ENCODE measurements around the gene PTPN11.

Gene PTPN11

DNA sequence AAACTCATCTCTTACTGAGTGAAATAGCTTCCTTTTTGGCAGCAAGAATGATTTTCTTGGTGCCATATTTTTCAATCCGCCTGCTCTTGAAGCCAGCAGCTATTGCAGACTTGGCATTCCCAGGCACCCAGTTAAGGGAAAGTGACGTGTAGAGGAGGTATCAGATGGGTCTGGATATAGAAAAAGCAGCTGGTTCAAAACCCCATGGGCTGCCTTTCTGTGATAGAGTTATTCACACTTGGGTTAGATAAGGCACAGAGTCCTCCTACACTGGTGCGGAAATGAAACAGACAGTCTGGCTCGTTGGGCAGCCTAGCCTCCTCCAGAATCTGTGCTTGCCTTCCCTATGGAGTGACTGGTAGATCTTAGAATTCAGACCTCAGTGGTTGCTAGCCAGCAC is 62.2 kb downstream of the PTPN11 start:
- Histone ChIP-seq H3K23ac (ENCODE audit: low read length) (no peak overlapping the region), H3K9me3 (ENCODE audit: insufficient read depth, low read depth, low read length) (peaks cover 2% of the 10 kb centered on the region), H3K9ac (ENCODE audit: low read length) (no peak overlapping the region), H2AFZ (ENCODE audit: insufficient read depth, low read length, poor library complexity) (no peak overlapping the region), H4K8ac (ENCODE audit: low read depth, low read length) (no peak overlapping the region), H3K79me1 (ENCODE audit: low read length) (no peaks in the 10 kb centered on the region), H3K4me2 (ENCODE audit: low read length) (no peak overlapping the region), H3K14ac (ENCODE audit: low read length) (no peak overlapping the region), H3K36me3 (ENCODE audit: control insufficient read depth in 1 of 2, insufficient read depth in 2 of 2, low read length in 2 of 2) (peaks cover 27 to 49% of the 10 kb centered on the region in 2 experiments), H2BK5ac (ENCODE audit: low read depth, low read length, poor library complexity) (no peak overlapping the region), H4K91ac (ENCODE audit: low read depth, low read length) (no peak overlapping the region), H4K12ac (ENCODE audit: low read depth, low read length) (no peak overlapping the region), H3K4ac (ENCODE audit: low read depth, low read length) (no peak overlapping the region), H2BK12ac (ENCODE audit: low read length) (no peak overlapping the region), H3K4me3 (ENCODE audit: low read depth, low read length) (no peak overlapping the region), H3K27ac (ENCODE audit: low read depth, low read length) (no peak overlapping the region), H2BK120ac (ENCODE audit: insufficient read depth, low read length, poor library complexity) (no peak overlapping the region), H2AK5ac (ENCODE audit: low read length) (no peak overlapping the region), H3K79me2 (ENCODE audit: control insufficient read depth, insufficient read depth, low read length, poor library complexity) (no peaks in the 10 kb centered on the region), H3K18ac (ENCODE audit: low read length) (no peak overlapping the region), H3K4me1 (ENCODE audit: control insufficient read depth in 1 of 2, insufficient read depth in 2 of 2, low read length in 2 of 2) (no peaks in the 10 kb centered on the region), H3K27me3 (ENCODE audit: insufficient read depth, low read length) (no peaks in the 10 kb centered on the region)
- no peak for DNase-seq
- WGBS (ENCODE audit: extremely low coverage, insufficient coverage, insufficient read length): no CpG with 5 or more reads among the region's 4 CpGs

DNA sequence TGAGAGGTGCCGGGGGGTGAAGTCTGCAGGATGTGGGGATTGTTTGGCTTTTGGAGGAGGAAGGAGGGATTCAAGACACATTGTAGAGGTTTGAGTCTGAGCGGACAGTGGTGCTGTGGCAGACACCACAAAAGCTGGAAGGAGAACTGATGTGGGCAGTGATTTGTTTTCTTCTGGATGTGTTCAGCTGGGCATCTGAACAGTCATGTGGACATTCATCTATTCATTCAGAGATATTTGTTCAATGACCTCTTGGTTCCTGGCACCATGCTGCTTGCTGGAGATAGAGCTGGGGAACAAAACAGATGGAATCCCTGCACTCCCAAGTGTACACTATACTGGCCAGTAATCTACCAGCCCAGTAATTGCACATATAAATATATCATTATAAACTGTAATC is 64.0 kb downstream of the PTPN11 start:
- H3K79me1 ChIP-seq (ENCODE audit: low read length): no peaks in the 10 kb centered on the region
- H4K8ac ChIP-seq (ENCODE audit: low read depth, low read length): no peak overlapping the region
- H2BK120ac ChIP-seq (ENCODE audit: insufficient read depth, low read length, poor library complexity): no peak overlapping the region
- peaks cover 2% of the 10 kb centered on the region for H3K9me3 ChIP-seq (ENCODE audit: insufficient read depth, low read depth, low read length)
- H3K27ac ChIP-seq (ENCODE audit: low read depth, low read length): no peak overlapping the region
- WGBS (ENCODE audit: extremely low coverage, insufficient coverage, insufficient read length): no CpG with 5 or more reads among the region's 2 CpGs
- no peak overlapping the region for H2BK5ac ChIP-seq (ENCODE audit: low read depth, low read length, poor library complexity)
- H3K4me3 ChIP-seq (ENCODE audit: low read depth, low read length): no peak overlapping the region
- H3K79me2 ChIP-seq (ENCODE audit: control insufficient read depth, insufficient read depth, low read length, poor library complexity): no peaks in the 10 kb centered on the region
- no peak overlapping the region for H4K12ac ChIP-seq (ENCODE audit: low read depth, low read length)
- H3K4ac ChIP-seq (ENCODE audit: low read depth, low read length): no peak overlapping the region
- no peak overlapping the region for H3K18ac ChIP-seq (ENCODE audit: low read length)
- no peak overlapping the region for H3K4me2 ChIP-seq (ENCODE audit: low read length)
- H4K91ac ChIP-seq (ENCODE audit: low read depth, low read length): no peak overlapping the region
- H3K23ac ChIP-seq (ENCODE audit: low read length): no peak overlapping the region
- no peak overlapping the region for H3K9ac ChIP-seq (ENCODE audit: low read length)
- no peak overlapping the region for H2AK5ac ChIP-seq (ENCODE audit: low read length)
- no peaks in the 10 kb centered on the region for H3K4me1 ChIP-seq (ENCODE audit: control insufficient read depth in 1 of 2, insufficient read depth in 2 of 2, low read length in 2 of 2)
- H3K27me3 ChIP-seq (ENCODE audit: insufficient read depth, low read length): no peaks in the 10 kb centered on the region
- H2AFZ ChIP-seq (ENCODE audit: insufficient read depth, low read length, poor library complexity): no peak overlapping the region
- peaks cover 31 to 59% of the 10 kb centered on the region in 2 experiments for H3K36me3 ChIP-seq (ENCODE audit: control insufficient read depth in 1 of 2, insufficient read depth in 2 of 2, low read length in 2 of 2)
- H3K14ac ChIP-seq (ENCODE audit: low read length): no peak overlapping the region
- no peak for DNase-seq
- H2BK12ac ChIP-seq (ENCODE audit: low read length): no peak overlapping the region

DNA sequence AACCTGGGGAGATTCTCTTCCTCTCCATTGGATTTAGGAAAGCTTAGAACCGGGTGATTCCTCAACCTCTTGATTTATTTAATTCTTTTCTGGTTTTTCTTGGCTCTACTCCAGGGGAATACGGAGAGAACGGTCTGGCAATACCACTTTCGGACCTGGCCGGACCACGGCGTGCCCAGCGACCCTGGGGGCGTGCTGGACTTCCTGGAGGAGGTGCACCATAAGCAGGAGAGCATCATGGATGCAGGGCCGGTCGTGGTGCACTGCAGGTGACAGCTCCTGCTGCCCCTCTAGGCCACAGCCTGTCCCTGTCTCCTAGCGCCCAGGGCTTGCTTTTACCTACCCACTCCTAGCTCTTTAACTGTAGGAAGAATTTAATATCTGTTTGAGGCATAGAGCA is 67.6 kb downstream of the PTPN11 start:
- Histone ChIP-seq H3K79me1 (ENCODE audit: low read length) (no peaks in the 10 kb centered on the region), H2AK5ac (ENCODE audit: low read length) (no peak overlapping the region), H4K12ac (ENCODE audit: low read depth, low read length) (no peak overlapping the region), H4K8ac (ENCODE audit: low read depth, low read length) (no peak overlapping the region), H2BK5ac (ENCODE audit: low read depth, low read length, poor library complexity) (no peak overlapping the region), H2BK12ac (ENCODE audit: low read length) (no peak overlapping the region), H3K4ac (ENCODE audit: low read depth, low read length) (no peak overlapping the region), H3K27ac (ENCODE audit: low read depth, low read length) (no peak overlapping the region), H3K9me3 (ENCODE audit: insufficient read depth, low read depth, low read length) (peaks cover 2% of the 10 kb centered on the region), H3K9ac (ENCODE audit: low read length) (no peak overlapping the region), H3K4me2 (ENCODE audit: low read length) (no peak overlapping the region), H2BK120ac (ENCODE audit: insufficient read depth, low read length, poor library complexity) (no peak overlapping the region), H4K91ac (ENCODE audit: low read depth, low read length) (no peak overlapping the region), H3K23ac (ENCODE audit: low read length) (no peak overlapping the region), H3K4me3 (ENCODE audit: low read depth, low read length) (no peak overlapping the region), H3K18ac (ENCODE audit: low read length) (no peak overlapping the region), H3K14ac (ENCODE audit: low read length) (no peak overlapping the region), H2AFZ (ENCODE audit: insufficient read depth, low read length, poor library complexity) (no peak overlapping the region), H3K27me3 (ENCODE audit: insufficient read depth, low read length) (no peaks in the 10 kb centered on the region), H3K36me3 (ENCODE audit: control insufficient read depth in 1 of 2, insufficient read depth in 2 of 2, low read length in 2 of 2) (peaks cover 41 to 65% of the 10 kb centered on the region in 2 experiments), H3K4me1 (ENCODE audit: control insufficient read depth in 1 of 2, insufficient read depth in 2 of 2, low read length in 2 of 2) (no peaks in the 10 kb centered on the region), H3K79me2 (ENCODE audit: control insufficient read depth, insufficient read depth, low read length, poor library complexity) (no peaks in the 10 kb centered on the region)
- WGBS (ENCODE audit: extremely low coverage, insufficient coverage, insufficient read length): no CpG with 5 or more reads among the region's 12 CpGs
- no peak for DNase-seq

DNA sequence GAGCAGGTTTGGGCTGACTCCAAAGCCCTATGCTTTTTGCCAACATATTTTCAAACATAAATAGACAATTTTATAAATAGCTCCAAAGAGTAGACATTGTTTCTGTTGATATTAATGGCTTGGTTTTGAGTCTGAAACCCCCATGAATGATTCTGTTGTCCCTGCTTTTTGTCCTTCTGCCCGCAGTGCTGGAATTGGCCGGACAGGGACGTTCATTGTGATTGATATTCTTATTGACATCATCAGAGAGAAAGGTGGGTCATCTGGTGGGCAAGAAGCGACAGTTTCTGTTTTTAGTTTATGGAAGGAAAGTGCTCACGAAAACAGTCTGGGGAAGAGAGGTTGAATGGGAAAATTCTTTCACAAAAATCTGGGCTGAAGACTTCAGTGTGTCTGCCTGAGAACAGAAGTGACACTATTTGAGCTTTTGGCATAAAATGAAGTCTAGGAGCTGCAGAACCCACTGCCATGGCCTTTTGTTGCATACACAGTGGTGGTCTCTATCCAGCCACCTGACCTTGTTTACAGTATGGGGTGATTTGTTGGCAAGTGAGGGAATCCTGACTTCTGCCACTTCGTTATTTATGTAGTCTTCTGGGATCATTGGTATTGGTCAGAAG is 69.6 kb downstream of the PTPN11 start:
- H3K36me3 ChIP-seq (ENCODE audit: control insufficient read depth in 1 of 2, insufficient read depth in 2 of 2, low read length in 2 of 2): peaks cover 42 to 56% of the 10 kb centered on the region in 2 experiments
- H4K8ac ChIP-seq (ENCODE audit: low read depth, low read length): no peak overlapping the region
- H3K9me3 ChIP-seq (ENCODE audit: insufficient read depth, low read depth, low read length): no peaks in the 10 kb centered on the region
- H3K14ac ChIP-seq (ENCODE audit: low read length): no peak overlapping the region
- no peak overlapping the region for H2BK120ac ChIP-seq (ENCODE audit: insufficient read depth, low read length, poor library complexity)
- no peak overlapping the region for H2BK12ac ChIP-seq (ENCODE audit: low read length)
- no peak overlapping the region for H3K4me3 ChIP-seq (ENCODE audit: low read depth, low read length)
- H3K79me1 ChIP-seq (ENCODE audit: low read length): no peaks in the 10 kb centered on the region
- no CpG with 5 or more reads among the region's 6 CpGs for WGBS (ENCODE audit: extremely low coverage, insufficient coverage, insufficient read length)
- no peak overlapping the region for H3K4me2 ChIP-seq (ENCODE audit: low read length)
- no peaks in the 10 kb centered on the region for H3K79me2 ChIP-seq (ENCODE audit: control insufficient read depth, insufficient read depth, low read length, poor library complexity)
- H3K27me3 ChIP-seq (ENCODE audit: insufficient read depth, low read length): no peaks in the 10 kb centered on the region
- no peak overlapping the region for H4K91ac ChIP-seq (ENCODE audit: low read depth, low read length)
- H2AFZ ChIP-seq (ENCODE audit: insufficient read depth, low read length, poor library complexity): no peak overlapping the region
- no peak overlapping the region for H3K18ac ChIP-seq (ENCODE audit: low read length)
- no peak overlapping the region for H2AK5ac ChIP-seq (ENCODE audit: low read length)
- DNase-seq: no peak
- no peak overlapping the region for H2BK5ac ChIP-seq (ENCODE audit: low read depth, low read length, poor library complexity)
- H3K23ac ChIP-seq (ENCODE audit: low read length): no peak overlapping the region
- H3K9ac ChIP-seq (ENCODE audit: low read length): no peak overlapping the region
- H3K27ac ChIP-seq (ENCODE audit: low read depth, low read length): no peak overlapping the region
- no peak overlapping the region for H4K12ac ChIP-seq (ENCODE audit: low read depth, low read length)
- H3K4me1 ChIP-seq (ENCODE audit: control insufficient read depth in 1 of 2, insufficient read depth in 2 of 2, low read length in 2 of 2): no peaks in the 10 kb centered on the region
- H3K4ac ChIP-seq (ENCODE audit: low read depth, low read length): no peak overlapping the region

Measured in trophoblast cell (in vitro differentiated cells and primary cell).